K562 (cell line): Measurements from ENCODE around the gene SCIN. TPM values are rescaled to one million over a fixed set of nuclear protein-coding genes. Genes with fewer than 3 reads are reported as not detected.

Source experiments
- BRCA1 ChIP-seq, 2 experiments: fragments of 450-650 bp in 1 of 2; sonication (generic) in 1 of 2; formaldehyde crosslinking in 1 of 2; IDR thresholded peaks; 2 replicates each; pipeline versions ENCODE4 v1.5.0 to v1.6.1; 2017 to 2020; ENCODE audit warnings: mild to moderate bottlenecking in 1 of 2, missing genetic modification reagents in 1 of 2
- BRD4 ChIP-seq: fragments of 200-600 bp; sonication (generic); IDR thresholded peaks from 2 replicates; pipeline ENCODE4 v1.6.1; 2017; ENCODE audit warnings: inconsistent platforms
- BRF1 ChIP-seq: IDR thresholded peaks from 3 replicates; pipeline ENCODE4 v1.6.1; 2011; ENCODE audit warnings: borderline replicate concordance, mild to moderate bottlenecking; ENCODE audit not compliant: insufficient read length; ENCODE audit errors: extremely low read depth
- CCNT2 ChIP-seq: IDR thresholded peaks from 2 replicates; pipeline ENCODE4 v1.6.1; 2011; ENCODE audit warnings: borderline replicate concordance, low read depth, mild to moderate bottlenecking, moderate library complexity, mixed read lengths, low read length; ENCODE audit not compliant: insufficient read length; ENCODE audit errors: extremely low read depth
- CHD4 ChIP-seq: fragments of 200-600 bp; sonication (generic); IDR thresholded peaks from 3 replicates; pipeline ENCODE4 v1.6.1; 2012; ENCODE audit warnings: low read depth, mild to moderate bottlenecking, mixed read lengths, low read length, inconsistent platforms; ENCODE audit not compliant: insufficient read depth, insufficient replicate concordance, poor library complexity, severe bottlenecking
- CREB3 ChIP-seq: fragments of 450-650 bp; conservative IDR thresholded peaks from 2 replicates; pipeline ENCODE4 v1.6.1; 2016; ENCODE audit warnings: missing genetic modification characterization, low read depth, mild to moderate bottlenecking, missing compliant biosample characterization, moderate library complexity
- ELF4 ChIP-seq: fragments of 450-650 bp; formaldehyde crosslinking; IDR thresholded peaks from 2 replicates; pipeline ENCODE4 v1.4.0; 2022; ENCODE audit warnings: missing genetic modification characterization
- ETV1 ChIP-seq: fragments of 450-650 bp; conservative IDR thresholded peaks from 2 replicates; pipeline ENCODE4 v1.6.1; 2016; ENCODE audit warnings: missing genetic modification characterization, control low read depth, low read depth, missing compliant biosample characterization
- FOXK2 ChIP-seq, 2 experiments: fragments of 450-650 bp; IDR thresholded peaks in 1 of 2; conservative IDR thresholded peaks in 1 of 2; 2 replicates each; pipeline ENCODE4 v1.6.1; 2016; ENCODE audit warnings: low read depth in 2 of 2, mild to moderate bottlenecking in 1 of 2
- FUS ChIP-seq: fragments of 200-400 bp; formaldehyde crosslinking; optimal IDR thresholded peaks from 2 replicates; pipeline ENCODE3; 2017; ENCODE audit warnings: low read depth, low read length
- HIVEP1 ChIP-seq: fragments of 250-450 bp; sonication (Bioruptor Pico); IDR thresholded peaks from 2 replicates; pipeline ENCODE4 v1.4.0; 2020; ENCODE audit warnings: mild to moderate bottlenecking
- HOXB6 ChIP-seq: fragments of 250-450 bp; sonication (Bioruptor Pico); IDR thresholded peaks from 2 replicates; pipeline ENCODE4 v1.5.1; 2022; ENCODE audit warnings: mild to moderate bottlenecking, borderline replicate concordance
- MNT ChIP-seq, 2 experiments: fragments of 450-650 bp; conservative IDR thresholded peaks; 2 replicates each; pipeline ENCODE4 v1.6.1; 2017; ENCODE audit warnings: mild to moderate bottlenecking in 2 of 2, moderate library complexity in 2 of 2
- NFATC3 ChIP-seq: fragments of 450-650 bp; IDR thresholded peaks from 2 replicates; pipeline ENCODE4 v1.6.1; 2017; ENCODE audit warnings: mild to moderate bottlenecking
- NR2C2 ChIP-seq, 2 experiments: fragments of 200-800 bp in 1 of 2; sonication (Bioruptor generic) in 1 of 2; sonication (generic) in 1 of 2; formaldehyde crosslinking in 1 of 2; IDR thresholded peaks; 2 replicates each; pipeline versions ENCODE4 v1.6.1 to v1.8.0; 2016 to 2022; ENCODE audit warnings: mild to moderate bottlenecking in 1 of 2, missing compliant biosample characterization in 1 of 2, missing genetic modification characterization in 1 of 2, missing genetic modification reagents in 1 of 2
- PURB ChIP-seq: sonication (generic); formaldehyde crosslinking; IDR thresholded peaks from 2 replicates; pipeline ENCODE4 v1.9.0; 2021; ENCODE audit warnings: low read depth, mild to moderate bottlenecking, missing genetic modification reagents
- RBM17 ChIP-seq: fragments of 200-400 bp; formaldehyde crosslinking; IDR thresholded peaks from 2 replicates; pipeline ENCODE4 v1.6.1; 2017; ENCODE audit warnings: low read depth, mild to moderate bottlenecking, low read length, borderline replicate concordance
- SMARCE1 ChIP-seq: fragments of 450-650 bp; IDR thresholded peaks from 2 replicates; pipeline ENCODE4 v1.7.1; 2016; ENCODE audit warnings: mild to moderate bottlenecking
- XRCC4 ChIP-seq: IDR thresholded peaks from one replicate; pipeline ENCODE4 v1.6.1; 2011; ENCODE audit not compliant: insufficient read depth, insufficient read length; ENCODE audit errors: extremely low read depth
- ZBTB1 ChIP-seq: sonication (generic); formaldehyde crosslinking; IDR thresholded peaks from 2 replicates; pipeline ENCODE4 v1.8.1; 2023; ENCODE audit warnings: missing genetic modification reagents, low read depth, mild to moderate bottlenecking, borderline replicate concordance
- ZFP30 ChIP-seq: fragments of 250-450 bp; sonication (Bioruptor Pico); IDR thresholded peaks from 2 replicates; pipeline ENCODE4 v1.8.0; 2022; ENCODE audit warnings: moderate library complexity, mild to moderate bottlenecking, inconsistent platforms, borderline replicate concordance
- ZNF134 ChIP-seq: fragments of 250-450 bp; sonication (Bioruptor Pico); conservative IDR thresholded peaks from 2 replicates; pipeline ENCODE4 v1.4.0; 2020
- ZNF232 ChIP-seq: sonication (generic); formaldehyde crosslinking; IDR thresholded peaks from 2 replicates; pipeline ENCODE4 v1.8.0; 2022; ENCODE audit warnings: mild to moderate bottlenecking, missing genetic modification reagents
- ZNF324 ChIP-seq: fragments of 250-450 bp; sonication (Bioruptor Pico); IDR thresholded peaks from 2 replicates; pipeline ENCODE4 v1.4.0; 2020; ENCODE audit warnings: mild to moderate bottlenecking
- ZNF431 ChIP-seq: sonication (generic); formaldehyde crosslinking; IDR thresholded peaks from 2 replicates; pipeline ENCODE4 v1.8.0; 2022; ENCODE audit warnings: mild to moderate bottlenecking, missing genetic modification reagents
- ZNF561 ChIP-seq: fragments of 450-650 bp; formaldehyde crosslinking; conservative IDR thresholded peaks from 2 replicates; pipeline ENCODE4 v1.4.0; 2020; ENCODE audit warnings: mild to moderate bottlenecking, moderate library complexity
- polyA plus RNA-seq, 8 experiments: library from polyadenylated mRNA; depleted of rRNA in 4 of 8; stranded (reverse) in 5 of 8; unstranded in 3 of 8; fragments of >200 nt; fragmentation: Nextera tagmentation in 2 of 8; fragmentation: Illumina TruSeq in 1 of 8; extraction: Ambion mirVana in 2 of 8; extraction: Trizol in 1 of 8; gene quantifications; 2 replicates each; pipeline versions ENCODE4 v1.2.1 to v1.2.3, GENCODE V29; 2011 to 2014; ENCODE audit warnings: inconsistent platforms in 1 of 8, missing spikeins in 1 of 8
- total RNA-seq, 7 experiments: library from RNA; depleted of rRNA in 6 of 7; stranded (reverse); fragments of >200 nt in 6 of 7; fragmentation: Illumina TruSeq in 2 of 7; extraction: Trizol in 2 of 7; gene quantifications; 2 replicates each; pipeline versions ENCODE4 v1.2.1 to v1.2.3, GENCODE V29; 2011 to 2021; ENCODE audit warnings: low replicate concordance in 1 of 7

SCIN gene
- total and polyA plus RNA-seq, 9 of the 15 experiments (the other 6 are each of a cell fraction or from before 2014, with no cell fraction given), result 0.67 to 18.2 (median 10.6) TPM

- TF ChIP-seq PURB (CRISPR knock-in tag) (no peak), CHD4 (no peak), BRF1 (no peak), HOXB6 (no peak), ZNF134 (CRISPR knock-in tag) (no peak), ZNF431 (CRISPR knock-in tag) (no peak), BRCA1 (IDR thresholded peaks at IDR 0.05) (no peak), BRCA1 (CRISPR knock-in tag; IDR thresholded peaks at IDR 0.05) (no peak), CREB3 (tag) (no peak), ZNF561 (CRISPR knock-in tag) (no peak), ELF4 (CRISPR knock-in tag) (no peak), ZFP30 (CRISPR knock-in tag) (no peak), BRD4 (no peak), HIVEP1 (CRISPR knock-in tag) (no peak), ETV1 (tag) (no peak), NFATC3 (no peak), XRCC4 (no peak), RBM17 (no peak), MNT (conservative IDR thresholded peaks at IDR 0.05) (peak; percentile 73 to 82), FOXK2 (conservative IDR thresholded peaks at IDR 0.05 in 1 of 2, IDR thresholded peaks at IDR 0.05 in 1 of 2; ENCODE audit: low read depth in 2 of 2) (peak; percentile 60 to 61; a peak in 1 of 4 replicates), ZNF232 (no peak), SMARCE1 (peak; percentile 94), ZNF324 (CRISPR knock-in tag) (no peak), ZBTB1 (CRISPR knock-in tag) (no peak), CCNT2 (peak; percentile 85), NR2C2 (CRISPR knock-in tag; IDR thresholded peaks at IDR 0.05) (no peak), NR2C2 (tag; IDR thresholded peaks at IDR 0.05) (peak; percentile 36), FUS (no peak)
Observed at GRCh38 chr7:12647364-12648219, 77.1 kb downstream of the SCIN start (continued).
